Body of pancreas (tissue), 4 donors: Measurements from ENCODE around the gene BTK.

Experiments used
- POLR2A ChIP-seq, 3 donors: fragments of 450-650 bp; IDR thresholded peaks; one replicate each; pipeline ENCODE4 v1.6.1; 2016; ENCODE audit warnings: antibody characterized with exemption in 3 of 3, mild to moderate bottlenecking in 2 of 3
- TF ChIP-seq, protein P1 (sequence below), 7 experiments: fragments of 450-650 bp in 4 of 7; fragments of 200-600 bp in 3 of 7; sonication (generic) in 3 of 7; IDR thresholded peaks; one replicate each; pipeline ENCODE4 v1.5.1; 2016 to 2019; ENCODE audit warnings: antibody characterized with exemption in 7 of 7

- TF ChIP-seq POLR2A (IDR thresholded peaks at IDR 0.05) = no peak
- TF ChIP-seq, protein P1, sequence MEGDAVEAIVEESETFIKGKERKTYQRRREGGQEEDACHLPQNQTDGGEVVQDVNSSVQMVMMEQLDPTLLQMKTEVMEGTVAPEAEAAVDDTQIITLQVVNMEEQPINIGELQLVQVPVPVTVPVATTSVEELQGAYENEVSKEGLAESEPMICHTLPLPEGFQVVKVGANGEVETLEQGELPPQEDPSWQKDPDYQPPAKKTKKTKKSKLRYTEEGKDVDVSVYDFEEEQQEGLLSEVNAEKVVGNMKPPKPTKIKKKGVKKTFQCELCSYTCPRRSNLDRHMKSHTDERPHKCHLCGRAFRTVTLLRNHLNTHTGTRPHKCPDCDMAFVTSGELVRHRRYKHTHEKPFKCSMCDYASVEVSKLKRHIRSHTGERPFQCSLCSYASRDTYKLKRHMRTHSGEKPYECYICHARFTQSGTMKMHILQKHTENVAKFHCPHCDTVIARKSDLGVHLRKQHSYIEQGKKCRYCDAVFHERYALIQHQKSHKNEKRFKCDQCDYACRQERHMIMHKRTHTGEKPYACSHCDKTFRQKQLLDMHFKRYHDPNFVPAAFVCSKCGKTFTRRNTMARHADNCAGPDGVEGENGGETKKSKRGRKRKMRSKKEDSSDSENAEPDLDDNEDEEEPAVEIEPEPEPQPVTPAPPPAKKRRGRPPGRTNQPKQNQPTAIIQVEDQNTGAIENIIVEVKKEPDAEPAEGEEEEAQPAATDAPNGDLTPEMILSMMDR (IDR thresholded peaks at IDR 0.05) = no peak
Observed at GRCh38 chrX:101409043-101409442, 23.1 kb upstream of the BTK start.
